ENCODE data around the gene PCDH10. TPM values are rescaled to one million over a fixed set of nuclear protein-coding genes. Genes with fewer than 3 reads are reported as not detected.

The PCDH10 gene
- total RNA-seq, 1 experiment from 2014 or later, result not detected

DNA sequence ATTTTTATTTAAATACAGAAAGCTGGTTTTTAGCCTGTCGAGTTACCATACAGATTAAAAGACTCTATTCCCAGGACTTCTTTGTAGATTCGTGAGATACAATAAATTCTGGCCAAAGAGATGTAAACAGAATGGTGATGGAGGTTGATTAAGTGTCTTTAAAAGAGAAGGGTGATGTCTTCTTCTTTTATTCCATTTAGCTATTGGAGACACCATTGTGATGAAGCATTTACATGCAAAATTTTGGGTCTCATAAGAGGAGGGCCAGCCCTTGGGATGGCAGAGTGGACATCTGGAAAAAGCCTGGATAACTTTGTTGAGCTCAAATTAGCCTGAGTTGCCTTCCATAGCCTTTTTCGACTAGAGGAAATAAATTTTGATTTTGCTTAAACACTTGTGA, 21.6 kb upstream of the PCDH10 start:
- no peak for TF ChIP-seq EZH2 (IDR thresholded peaks at IDR 0.05; ENCODE audit: low read depth)
- TF ChIP-seq, protein P1, sequence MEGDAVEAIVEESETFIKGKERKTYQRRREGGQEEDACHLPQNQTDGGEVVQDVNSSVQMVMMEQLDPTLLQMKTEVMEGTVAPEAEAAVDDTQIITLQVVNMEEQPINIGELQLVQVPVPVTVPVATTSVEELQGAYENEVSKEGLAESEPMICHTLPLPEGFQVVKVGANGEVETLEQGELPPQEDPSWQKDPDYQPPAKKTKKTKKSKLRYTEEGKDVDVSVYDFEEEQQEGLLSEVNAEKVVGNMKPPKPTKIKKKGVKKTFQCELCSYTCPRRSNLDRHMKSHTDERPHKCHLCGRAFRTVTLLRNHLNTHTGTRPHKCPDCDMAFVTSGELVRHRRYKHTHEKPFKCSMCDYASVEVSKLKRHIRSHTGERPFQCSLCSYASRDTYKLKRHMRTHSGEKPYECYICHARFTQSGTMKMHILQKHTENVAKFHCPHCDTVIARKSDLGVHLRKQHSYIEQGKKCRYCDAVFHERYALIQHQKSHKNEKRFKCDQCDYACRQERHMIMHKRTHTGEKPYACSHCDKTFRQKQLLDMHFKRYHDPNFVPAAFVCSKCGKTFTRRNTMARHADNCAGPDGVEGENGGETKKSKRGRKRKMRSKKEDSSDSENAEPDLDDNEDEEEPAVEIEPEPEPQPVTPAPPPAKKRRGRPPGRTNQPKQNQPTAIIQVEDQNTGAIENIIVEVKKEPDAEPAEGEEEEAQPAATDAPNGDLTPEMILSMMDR (conservative IDR thresholded peaks at IDR 0.05), result no peak
- no peaks in the 10 kb centered on the region for H3K27me3 ChIP-seq (ENCODE audit: insufficient read depth, low read depth)
- H2AFZ ChIP-seq, result no peak overlapping the region
- H3K79me2 ChIP-seq (ENCODE audit: low read depth), result no peaks in the 10 kb centered on the region
- no peaks in the 10 kb centered on the region for H3K4me1 ChIP-seq (replicated peaks; ENCODE audit: insufficient read depth)
- no TSS peak for BruUV-seq (replicated peaks)
- intact Hi-C loops (cut with micrococcal nuclease; ENCODE audit: unreplicated experiment), result no loop called here
- no peak for DNase-seq
- H3K4me2 ChIP-seq, result no peak overlapping the region
- no peaks in the 10 kb centered on the region for H3F3A ChIP-seq (ENCODE audit: insufficient read depth, low read depth)
- H3K9me2 ChIP-seq (ENCODE audit: insufficient read depth), result no peaks in the 10 kb centered on the region
- no peak overlapping the region for H3K27ac ChIP-seq
- no peaks in the 10 kb centered on the region for H4K20me1 ChIP-seq (ENCODE audit: insufficient read depth)
- H3K9me3 ChIP-seq (ENCODE audit: insufficient read depth, low read depth), result no peaks in the 10 kb centered on the region
- ChIA-PET CTCF (no interaction called here), POLR2A (ENCODE audit: unreplicated experiment) (no interaction called here)
- no peaks in the 10 kb centered on the region for H3K36me3 ChIP-seq (ENCODE audit: low read depth)
- no peak overlapping the region for H3K4me3 ChIP-seq

DNA sequence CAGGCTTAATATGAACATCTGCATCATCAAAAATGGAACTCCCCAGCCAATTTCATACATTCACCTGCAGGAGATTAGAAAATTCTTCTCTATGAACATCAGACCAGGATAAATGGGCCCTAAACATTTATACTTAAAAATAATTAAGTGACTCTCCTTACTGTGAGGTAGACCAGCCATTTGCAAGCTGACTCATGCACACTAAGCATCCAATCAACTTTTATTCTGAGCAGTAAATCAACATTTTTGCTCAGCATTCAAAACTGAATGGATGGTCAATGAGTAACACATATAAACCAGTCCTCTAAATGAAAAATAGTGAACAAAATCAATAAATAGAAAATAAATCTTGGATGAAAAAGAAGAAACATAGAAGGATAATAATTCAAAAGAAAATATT, 19.9 kb upstream of the PCDH10 start:
- Histone ChIP-seq H3K79me2 (ENCODE audit: low read depth) (no peaks in the 10 kb centered on the region), H3K4me3 (no peak overlapping the region), H3K27ac (no peak overlapping the region), H3K36me3 (ENCODE audit: low read depth) (no peaks in the 10 kb centered on the region), H3K9me3 (ENCODE audit: insufficient read depth, low read depth) (no peaks in the 10 kb centered on the region), H4K20me1 (ENCODE audit: insufficient read depth) (no peaks in the 10 kb centered on the region), H3K9me2 (ENCODE audit: insufficient read depth) (no peaks in the 10 kb centered on the region), H2AFZ (no peak overlapping the region), H3K4me2 (no peak overlapping the region), H3F3A (ENCODE audit: insufficient read depth, low read depth) (no peaks in the 10 kb centered on the region), H3K27me3 (ENCODE audit: insufficient read depth, low read depth) (no peaks in the 10 kb centered on the region), H3K4me1 (replicated peaks; ENCODE audit: insufficient read depth) (no peaks in the 10 kb centered on the region)
- intact Hi-C loops (cut with micrococcal nuclease; ENCODE audit: unreplicated experiment), result no loop called here
- no peak for DNase-seq
- ChIA-PET POLR2A (ENCODE audit: unreplicated experiment) (no interaction called here), CTCF (no interaction called here)
- BruUV-seq (replicated peaks), result no TSS peak
- TF ChIP-seq EZH2 (IDR thresholded peaks at IDR 0.05; ENCODE audit: low read depth), result no peak
- TF ChIP-seq, protein P1 (conservative IDR thresholded peaks at IDR 0.05), result no peak

DNA sequence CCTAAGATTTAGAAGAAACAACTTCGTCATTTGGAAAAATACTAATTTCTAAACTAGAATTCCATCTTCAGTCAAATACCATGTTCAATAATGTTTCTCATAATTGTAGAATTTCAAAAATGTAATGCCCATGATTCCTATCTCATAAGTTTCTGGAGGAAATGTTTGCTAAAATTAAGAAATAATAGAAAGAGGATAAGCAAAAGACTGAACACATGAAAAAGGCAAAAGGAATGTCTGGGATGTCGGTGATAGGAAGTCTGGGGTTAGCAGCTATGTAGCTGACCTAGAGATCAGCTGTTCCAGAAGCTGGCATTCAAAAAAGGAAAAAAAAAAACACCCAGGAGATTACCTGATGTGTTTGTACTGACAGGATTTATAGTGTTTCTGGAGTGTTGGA, 18.9 kb upstream of the PCDH10 start:
- DNase-seq, result no peak
- BruUV-seq (replicated peaks), result no TSS peak
- CTCF ChIA-PET, result no interaction called here
- no peaks in the 10 kb centered on the region for H3K79me2 ChIP-seq (ENCODE audit: low read depth)
- H3K36me3 ChIP-seq (ENCODE audit: low read depth), result no peaks in the 10 kb centered on the region
- POLR2A ChIA-PET (ENCODE audit: unreplicated experiment), result no interaction called here
- H3K9me2 ChIP-seq (ENCODE audit: insufficient read depth), result no peaks in the 10 kb centered on the region
- no peak overlapping the region for H3K4me3 ChIP-seq
- no peak overlapping the region for H3K27ac ChIP-seq
- no peaks in the 10 kb centered on the region for H3K4me1 ChIP-seq (replicated peaks; ENCODE audit: insufficient read depth)
- intact Hi-C loops (cut with micrococcal nuclease; ENCODE audit: unreplicated experiment), result no loop called here
- no peaks in the 10 kb centered on the region for H3F3A ChIP-seq (ENCODE audit: insufficient read depth, low read depth)
- no peaks in the 10 kb centered on the region for H4K20me1 ChIP-seq (ENCODE audit: insufficient read depth)
- TF ChIP-seq, protein P1 (conservative IDR thresholded peaks at IDR 0.05), result no peak
- no peak for TF ChIP-seq EZH2 (IDR thresholded peaks at IDR 0.05; ENCODE audit: low read depth)
- H2AFZ ChIP-seq, result no peak overlapping the region
- no peaks in the 10 kb centered on the region for H3K9me3 ChIP-seq (ENCODE audit: insufficient read depth, low read depth)
- H3K4me2 ChIP-seq, result no peak overlapping the region
- H3K27me3 ChIP-seq (ENCODE audit: insufficient read depth, low read depth), result no peaks in the 10 kb centered on the region

All from PC-9 (cell line).